GM20431 (cell line): ENCODE results near the gene RALB.

Experiments used
- in situ Hi-C: fragments of 300-500 bp; cut with MseI, MboI; formaldehyde crosslinking; loops from one replicate; pipeline ENCODE4 v1.15.0; 2020; ENCODE audit warnings: low sequenced_read_pairs; ENCODE audit not compliant: unreplicated experiment

The RALB gene

DNA sequence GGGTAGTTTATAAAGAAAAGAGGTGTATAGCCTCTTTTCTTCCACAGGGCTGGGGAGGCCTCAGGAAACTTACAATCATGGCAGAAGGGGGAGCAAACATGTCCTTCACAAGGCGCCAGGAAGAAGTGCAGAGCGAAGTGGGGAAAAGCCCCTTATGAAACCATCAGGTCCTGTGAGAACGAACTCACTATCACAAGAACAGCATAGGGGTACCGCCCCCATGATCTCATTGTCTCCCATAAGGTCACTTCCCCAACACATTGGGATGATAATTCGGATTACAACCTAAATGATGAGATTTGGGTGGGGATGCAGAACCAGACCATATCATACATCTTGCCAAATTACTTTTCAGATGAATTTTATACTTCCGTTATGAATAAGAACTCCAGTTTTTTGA, 32.4 kb downstream of the RALB start:
- in situ Hi-C loops, result no loop called here

GRCh38 chr2:120287183-120288015, 34.7 kb downstream of the RALB start:
- in situ Hi-C loops, result no loop called here

GRCh38 chr2:120288016-120288373, 35.3 kb downstream of the RALB start:
- in situ Hi-C loops, result no loop called here

DNA sequence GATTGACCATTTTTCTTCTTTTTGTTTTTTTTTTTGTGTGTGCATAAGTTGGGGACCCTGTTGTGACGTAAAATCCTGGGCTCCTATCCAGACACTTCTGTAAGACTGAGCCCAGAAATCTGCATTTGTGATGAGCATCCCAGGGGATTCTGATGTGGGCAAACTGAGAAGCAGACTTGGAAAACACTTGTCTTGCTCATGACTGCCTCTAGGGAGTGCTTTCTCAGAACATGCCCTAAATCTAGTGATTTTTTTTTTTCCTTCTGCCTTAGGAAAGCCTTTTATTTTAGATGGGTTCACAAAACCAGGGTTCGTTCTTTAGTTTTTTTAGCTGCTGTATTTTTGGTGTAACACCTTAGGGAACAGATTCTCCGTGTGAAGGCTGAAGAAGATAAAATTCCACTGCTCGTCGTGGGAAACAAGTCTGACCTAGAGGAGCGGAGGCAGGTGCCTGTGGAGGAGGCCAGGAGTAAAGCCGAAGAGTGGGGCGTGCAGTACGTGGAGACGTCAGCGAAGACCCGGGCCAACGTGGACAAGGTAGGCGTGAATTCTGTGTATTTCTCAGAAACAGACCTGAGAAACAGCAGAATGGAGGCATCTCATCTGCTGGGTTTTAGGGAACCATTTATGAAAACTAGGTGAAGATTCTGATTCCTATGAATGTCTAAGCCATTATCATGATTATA, 36.7 kb downstream of the RALB start:
- in situ Hi-C loops, result no loop called here

- in situ Hi-C loops, result no loop called here
Observed at GRCh38 chr2:120290737-120291136, 38.1 kb downstream of the RALB start.

- in situ Hi-C loops, result no loop called here
Observed at GRCh38 chr2:120291401-120292311, 39.0 kb downstream of the RALB start.

DNA sequence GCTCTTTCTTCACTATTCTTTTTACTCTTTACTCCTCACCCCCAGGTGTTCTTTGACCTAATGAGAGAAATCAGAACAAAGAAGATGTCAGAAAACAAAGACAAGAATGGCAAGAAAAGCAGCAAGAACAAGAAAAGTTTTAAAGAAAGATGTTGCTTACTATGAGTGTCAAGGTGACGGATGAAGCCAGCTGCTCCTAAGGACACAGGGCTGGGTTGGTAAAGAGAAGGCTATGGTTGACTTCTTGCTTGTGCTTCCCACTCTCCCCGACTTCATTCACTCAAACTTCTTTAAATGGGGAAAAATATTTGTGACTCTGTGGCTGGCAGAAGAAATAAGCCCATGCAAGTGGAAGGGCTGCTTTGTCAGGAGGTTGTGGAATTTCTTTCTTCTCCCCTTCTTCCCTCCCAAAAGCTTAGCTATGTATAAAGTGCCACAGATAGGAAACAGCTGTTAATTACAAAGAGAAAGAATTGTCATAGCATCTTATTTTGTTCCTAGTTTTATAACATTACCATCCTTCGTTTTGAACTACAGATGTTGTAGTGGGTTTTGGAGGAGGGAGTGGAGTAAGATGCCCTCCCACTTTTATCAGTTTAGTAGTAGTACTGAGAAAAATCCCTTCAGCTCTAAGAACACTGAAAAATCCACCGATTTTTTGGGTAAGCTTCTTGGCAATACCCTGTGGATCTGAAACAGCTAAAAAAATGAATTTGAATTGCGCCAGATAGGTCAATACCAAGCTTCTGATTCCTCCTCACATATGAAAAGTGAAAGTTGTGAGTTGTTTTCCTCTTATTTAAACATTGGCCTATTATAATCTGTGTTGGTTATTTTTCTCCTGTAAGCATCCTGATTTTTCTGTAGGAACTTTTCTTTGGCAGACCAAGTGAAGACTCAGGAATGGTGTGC, 40.7 kb downstream of the RALB start:
- in situ Hi-C loops, result no loop called here

- in situ Hi-C loops, result no loop called here
Observed at GRCh38 chr2:120294008-120294340, 41.3 kb downstream of the RALB start.

GRCh38 chr2:120298173-120298835, 45.7 kb downstream of the RALB start:
- in situ Hi-C loops, result no loop called here

DNA sequence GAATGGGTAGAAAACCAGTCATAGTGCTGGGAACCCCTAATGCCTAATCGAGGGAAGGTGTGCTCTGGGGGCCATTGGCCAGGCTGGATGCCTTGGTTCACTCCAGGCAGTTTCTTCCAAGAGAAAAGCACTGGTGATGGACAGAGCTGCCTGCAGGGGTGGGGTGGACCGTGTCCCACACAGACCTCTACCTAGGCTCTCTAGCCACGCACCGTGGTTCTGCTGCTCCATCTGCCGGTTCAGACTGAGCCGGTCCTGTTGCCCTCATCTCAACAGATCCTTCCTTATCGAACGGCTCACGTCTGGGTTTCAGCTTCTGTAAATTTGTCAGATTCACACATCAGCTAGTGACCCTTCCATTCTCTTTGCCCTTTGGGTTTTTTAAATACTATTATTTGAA, 46.4 kb downstream of the RALB start:
- in situ Hi-C loops, result no loop called here

- in situ Hi-C loops, result no loop called here
Observed at GRCh38 chr2:120299561-120299960, 46.9 kb downstream of the RALB start.

GRCh38 chr2:120300385-120300784, 47.7 kb downstream of the RALB start:
- in situ Hi-C loops, result loop anchor here (25.0 kb wide), 1 partner anchor 88 kb away; the partner anchor contains the start of gene TMEM185B

- in situ Hi-C loops, result loop anchor here (25.0 kb wide), 1 partner anchor 89 kb away; the partner anchor contains the start of gene TMEM185B
Observed at GRCh38 chr2:120301284-120301683, 48.6 kb downstream of the RALB start.

DNA sequence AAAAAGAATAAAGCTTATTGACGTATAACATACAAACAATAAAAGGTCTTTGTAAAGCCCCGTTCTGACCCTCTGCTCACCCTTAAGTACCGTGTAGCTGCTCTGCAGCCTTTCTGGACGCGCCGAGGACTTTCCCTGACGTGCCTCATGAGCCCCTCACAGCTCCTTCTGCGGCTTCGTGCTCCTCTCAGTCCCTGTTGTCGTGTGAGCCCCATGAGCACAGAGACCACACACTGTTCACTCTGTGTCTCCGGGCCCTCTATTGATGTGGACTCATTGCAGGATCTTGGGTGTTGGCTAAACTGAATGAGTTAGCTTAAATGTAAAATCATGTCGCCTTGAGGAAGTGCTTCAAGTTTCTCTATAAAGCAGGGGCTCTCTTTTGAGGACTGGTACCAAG, 49.6 kb downstream of the RALB start:
- in situ Hi-C loops, result loop anchor here (25.0 kb wide), 1 partner anchor 90 kb away; the partner anchor contains the start of gene TMEM185B

GRCh38 chr2:120303177-120303576, 50.5 kb downstream of the RALB start:
- in situ Hi-C loops, result loop anchor here (25.0 kb wide), 1 partner anchor 91 kb away; the partner anchor contains the start of gene TMEM185B

DNA sequence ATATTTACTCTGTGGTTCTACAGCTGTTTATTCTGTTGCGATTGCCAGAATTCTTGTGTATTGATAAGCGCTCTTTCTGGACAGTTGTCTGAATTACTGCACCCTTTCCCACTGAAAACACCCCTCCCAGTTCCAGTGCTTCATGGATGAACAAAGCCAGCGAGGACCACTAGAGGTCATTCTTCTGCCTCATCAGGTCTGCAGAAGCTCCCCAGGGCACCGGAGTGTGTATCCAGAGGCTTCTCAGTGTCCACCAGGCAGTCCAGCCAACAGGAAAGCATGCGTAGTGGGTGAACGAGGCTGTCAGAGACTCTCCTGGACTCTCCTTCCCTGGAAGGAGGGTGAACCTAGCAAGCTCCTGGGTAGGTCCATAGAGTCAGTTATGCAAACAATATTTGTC, 52.6 kb downstream of the RALB start:
- in situ Hi-C loops, result loop anchor here (25.0 kb wide), 1 partner anchor 93 kb away; the partner anchor contains the start of gene TMEM185B

GRCh38 chr2:120305937-120306490, 53.4 kb downstream of the RALB start:
- in situ Hi-C loops, result loop anchor here (25.0 kb wide), 1 partner anchor 94 kb away; the partner anchor contains the start of gene TMEM185B

DNA sequence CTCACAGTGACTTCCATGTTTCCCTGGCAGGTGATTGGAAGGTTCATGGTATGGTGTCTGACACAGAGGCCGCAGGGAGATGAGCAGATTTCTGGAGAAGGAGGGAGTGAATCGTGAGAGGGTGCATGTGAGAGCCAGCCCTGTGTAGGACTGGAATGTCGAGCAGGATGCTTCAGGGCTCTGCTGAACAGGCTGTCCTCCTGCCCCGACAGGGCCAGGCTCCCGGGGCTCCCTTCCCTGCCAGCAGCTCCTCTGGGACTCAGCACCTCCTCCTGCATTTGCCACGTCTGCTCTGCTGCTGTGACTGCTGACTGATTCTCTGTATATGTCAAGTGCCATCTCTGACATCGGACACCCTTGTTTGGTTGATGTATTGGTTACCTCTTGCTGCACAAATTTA, 54.8 kb downstream of the RALB start:
- in situ Hi-C loops, result loop anchor here (25.0 kb wide), 1 partner anchor 95 kb away; the partner anchor contains the start of gene TMEM185B
